T-helper 1 cell (primary cell): ENCODE data around the gene ACACA.
"Not testable (repeated sequence)": the region's sequence is repeated elsewhere in the genome, so short reads cannot be mapped to it uniquely, and the experiment has no call there.

Source experiments
- DNase-seq, 5 donors: peaks; one replicate each; pipeline ENCODE4 v3.0.0-alpha.2; 2012 to 2020

The ACACA gene

DNA sequence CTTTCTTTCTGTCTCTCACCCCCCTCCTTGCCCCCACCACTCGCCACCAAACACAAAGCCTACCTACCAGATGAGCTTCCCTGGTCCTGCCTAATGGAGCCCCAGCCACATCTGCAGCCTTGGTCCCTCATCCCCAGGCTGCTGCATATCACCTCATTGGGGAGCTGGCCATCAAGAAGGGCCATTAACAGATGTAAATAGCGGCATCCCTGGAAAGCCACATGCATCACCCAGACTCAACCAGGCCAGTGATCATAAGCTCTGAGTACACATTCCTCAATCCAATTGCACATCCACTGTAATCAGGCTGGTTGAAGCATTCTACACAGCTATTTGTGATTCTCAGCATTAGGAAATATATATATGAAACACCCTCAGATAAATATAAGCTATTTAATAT lies 242.6 kb downstream of the ACACA start:
- DNase-seq = no peak

DNA sequence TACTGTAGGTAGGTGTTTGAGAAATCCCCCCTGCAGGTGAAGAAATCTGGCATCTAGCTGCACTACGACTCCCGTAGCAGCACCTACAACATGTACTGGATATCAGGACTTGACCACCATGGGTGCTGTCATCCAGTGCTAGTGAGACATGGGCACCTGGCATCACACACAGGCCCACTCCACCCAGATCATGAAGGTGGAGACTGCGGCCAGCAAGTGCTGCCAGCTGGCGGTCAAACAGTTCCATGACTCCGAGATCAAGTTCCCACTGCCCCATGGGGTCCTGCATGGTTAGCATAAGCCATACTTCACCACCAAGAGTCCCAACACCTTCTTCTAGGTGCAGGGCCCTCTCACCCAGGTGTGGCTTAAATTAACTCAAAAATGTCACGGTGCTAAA lies 243.8 kb downstream of the ACACA start:
- DNase-seq = no peak

DNA sequence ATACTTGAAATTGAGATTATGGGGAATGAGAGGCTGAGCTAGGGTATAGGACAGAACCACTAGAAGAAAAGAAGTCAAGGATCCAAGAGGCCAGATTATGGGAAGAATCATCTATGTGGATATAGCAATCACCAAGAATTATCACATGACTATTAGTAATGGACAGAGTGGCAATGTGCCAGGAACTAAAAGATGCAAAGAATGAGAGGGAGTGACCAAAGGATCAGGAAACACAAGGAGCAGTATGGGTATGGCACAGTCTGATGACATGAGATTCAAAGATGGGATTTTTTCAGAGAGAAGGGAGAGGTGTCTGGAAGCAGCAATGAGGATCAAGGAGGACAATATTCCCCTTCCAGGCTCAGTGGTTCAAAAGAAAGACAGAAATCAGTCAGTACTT lies 245.7 kb downstream of the ACACA start:
- DNase-seq = no peak

DNA sequence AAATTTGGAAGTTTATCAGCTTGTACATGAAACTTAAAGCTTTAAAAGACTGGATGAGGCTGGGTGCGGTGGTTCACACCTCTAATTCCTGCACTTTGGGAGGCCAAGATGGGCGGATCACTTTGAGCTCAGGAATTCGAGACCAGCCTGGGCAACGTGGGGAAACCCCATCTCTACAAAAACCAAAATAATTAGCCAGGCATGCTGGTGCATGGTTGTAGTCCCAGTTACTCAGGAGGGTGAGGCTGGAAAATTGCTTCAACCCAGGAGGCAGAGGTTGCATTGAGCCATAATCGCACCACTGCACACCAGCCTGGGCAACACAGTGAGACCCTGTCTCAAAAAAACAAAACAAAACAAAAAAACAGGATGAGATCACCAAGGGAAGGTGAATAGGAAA lies 248.3 kb downstream of the ACACA start:
- no peak for DNase-seq

DNA sequence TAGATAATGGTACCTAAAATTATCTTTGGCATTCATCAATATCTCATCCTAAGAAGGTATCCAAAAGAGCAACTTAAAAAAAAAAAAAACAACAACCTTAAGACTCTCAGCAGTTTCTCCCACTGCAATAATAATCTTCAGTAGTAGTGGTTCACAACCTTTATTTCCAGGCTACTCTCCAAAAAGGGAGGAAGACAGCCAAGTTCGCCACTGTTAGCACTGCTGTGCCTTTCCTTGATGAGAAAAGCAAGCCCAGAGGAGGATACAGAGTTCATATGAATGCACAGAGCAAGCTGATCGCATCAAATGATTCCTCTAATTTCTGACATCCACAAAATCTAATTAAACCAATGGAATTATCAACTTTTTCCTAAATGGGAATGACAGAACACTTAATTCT lies 258.5 kb downstream of the ACACA start:
- DNase-seq = no peak

DNA sequence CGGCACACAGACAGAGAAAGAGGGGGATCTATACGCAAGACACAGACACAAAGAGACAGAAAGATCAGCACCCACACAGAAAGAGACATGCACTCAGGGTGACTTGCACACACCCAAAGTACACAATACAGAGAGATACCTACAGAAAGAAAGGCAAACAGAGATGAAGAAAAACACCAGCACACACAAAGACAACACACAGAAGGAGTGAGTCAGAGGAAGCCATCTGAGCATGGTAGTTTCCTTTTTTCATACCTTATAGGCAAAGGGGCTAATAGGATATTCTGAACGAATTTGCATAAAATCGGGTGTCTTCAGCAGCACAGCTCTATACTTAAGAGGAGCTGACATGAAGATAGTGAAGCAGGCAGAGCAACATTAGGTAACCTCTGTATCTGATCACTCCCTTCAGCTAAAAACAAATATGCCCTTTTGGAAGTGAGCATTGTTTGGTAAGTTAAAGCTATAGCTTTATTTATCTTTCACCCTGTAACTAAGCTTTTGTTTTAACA lies 259.3 kb downstream of the ACACA start:
- peak in 1 of 5 donors; percentile 33 for DNase-seq

DNA sequence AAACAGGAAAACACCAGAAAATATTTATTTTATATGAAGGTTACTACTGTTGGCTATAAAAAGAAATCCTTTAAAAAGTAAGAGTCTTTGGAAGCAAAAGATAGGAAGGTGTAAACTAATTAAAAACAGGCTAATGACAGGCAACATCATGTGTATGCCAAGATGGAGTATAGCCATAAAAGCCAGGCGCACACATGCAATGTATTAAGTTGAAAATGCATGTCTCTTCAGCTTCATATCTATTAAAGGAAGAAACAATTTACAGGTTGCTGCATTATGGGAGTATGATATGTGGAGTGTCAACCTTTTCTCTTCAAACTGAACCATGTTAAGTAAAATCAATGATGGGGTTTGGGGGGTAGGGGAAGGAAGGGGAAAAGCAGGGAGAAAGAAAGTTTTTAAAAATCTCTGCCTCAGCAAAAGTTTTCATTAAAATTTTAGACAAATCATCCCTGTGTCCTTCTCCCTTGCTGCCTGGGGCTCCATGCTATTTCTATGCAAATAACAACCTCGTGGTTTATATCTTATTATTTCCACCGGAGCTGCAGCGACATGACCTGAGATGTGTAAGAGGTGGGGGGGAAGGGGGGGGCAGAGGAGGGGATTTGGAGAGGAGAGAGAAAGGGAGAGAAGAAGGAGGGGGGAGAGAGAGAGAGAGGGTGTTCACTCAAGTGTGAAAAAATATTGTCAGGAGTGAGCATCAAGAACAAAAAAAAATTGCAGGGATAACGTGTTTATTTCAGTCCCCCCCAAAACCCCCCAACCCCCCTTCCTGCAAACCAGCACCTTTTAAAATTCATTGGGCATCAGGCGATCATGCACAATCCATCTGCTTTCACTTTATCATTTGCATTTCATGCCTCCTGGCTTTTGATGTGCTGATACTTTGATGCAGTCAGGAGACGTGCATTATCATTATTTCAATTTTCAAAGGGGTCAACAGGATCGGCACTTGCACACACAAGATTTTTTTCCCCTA lies 260.3 kb downstream of the ACACA start:
- DNase-seq = no peak

DNA sequence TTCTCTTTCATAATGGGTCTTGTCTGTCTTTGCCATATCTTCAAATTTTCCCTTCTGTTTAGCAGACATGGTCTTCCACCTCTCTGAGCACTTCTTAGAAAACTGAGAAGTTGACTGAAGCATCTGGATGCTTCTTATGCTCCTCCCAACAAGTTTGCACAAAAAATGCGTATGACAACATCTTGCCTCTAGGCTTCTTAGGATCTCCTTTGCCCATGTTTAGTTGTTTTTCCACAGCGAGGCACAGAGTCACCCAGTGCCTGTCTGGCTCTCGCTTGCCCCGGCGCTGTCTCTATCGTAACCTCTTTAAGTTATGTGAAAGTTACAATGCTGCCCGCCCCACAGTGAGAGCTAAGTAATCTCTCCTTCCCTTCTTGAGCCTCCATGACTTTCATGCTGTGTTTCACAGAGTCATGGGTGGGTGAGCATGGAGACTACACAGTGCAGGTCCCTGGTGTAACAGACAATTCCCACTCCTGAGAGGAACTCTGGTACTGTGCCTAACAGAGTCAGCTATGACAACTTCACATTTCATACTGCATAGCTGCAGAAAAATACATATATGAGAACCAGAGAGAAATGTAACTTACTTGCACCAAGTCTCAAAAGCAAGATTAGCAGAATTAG lies 262.4 kb downstream of the ACACA start:
- no peak for DNase-seq

DNA sequence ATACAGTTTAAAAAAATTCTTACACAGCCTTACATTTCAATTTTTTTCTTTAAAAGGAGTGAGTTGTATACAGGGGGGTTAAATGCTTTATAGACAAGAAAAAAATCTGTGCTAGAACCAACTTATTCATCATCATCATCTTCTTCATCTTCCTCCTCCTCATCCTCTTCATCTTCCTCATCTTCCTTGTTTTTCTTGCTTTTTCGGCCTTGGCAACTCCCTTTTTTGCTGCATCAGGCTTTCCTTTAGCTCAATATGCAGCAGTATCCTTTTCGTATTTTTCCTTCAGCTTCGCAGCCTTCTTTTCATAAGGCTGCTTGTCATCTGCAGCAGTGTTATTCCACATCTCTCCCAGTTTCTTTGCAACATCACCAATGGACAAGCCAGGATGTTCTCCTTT lies 263.1 kb downstream of the ACACA start:
- DNase-seq = not testable (repeated sequence)

DNA sequence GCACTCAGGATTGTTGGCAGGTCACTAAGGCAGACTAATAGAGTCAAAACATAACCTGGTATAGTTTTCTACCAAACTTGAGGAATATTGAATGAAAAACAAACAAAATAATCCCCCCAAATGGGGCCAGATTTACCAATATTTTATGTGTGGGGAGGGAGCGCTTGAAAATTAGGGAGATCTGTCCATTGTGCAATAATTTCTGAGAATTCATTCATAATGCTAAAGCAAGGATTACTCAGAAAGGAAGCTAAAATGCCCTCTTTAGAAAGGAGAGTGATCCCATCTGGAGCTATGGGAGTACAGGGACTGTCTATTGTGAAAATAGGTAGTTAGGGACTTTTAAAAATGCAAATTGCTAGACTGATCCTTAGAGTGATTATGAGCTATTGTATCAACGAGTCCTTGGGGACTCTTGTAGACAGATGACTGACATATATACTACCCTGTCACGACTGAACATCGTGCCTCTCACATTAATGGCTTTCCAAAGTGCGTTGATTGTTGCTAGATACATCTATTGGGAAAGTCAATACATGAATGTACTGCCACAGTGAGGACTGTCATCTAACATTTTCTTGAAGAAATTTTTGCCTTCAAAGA lies 264.2 kb downstream of the ACACA start:
- DNase-seq = no peak

DNA sequence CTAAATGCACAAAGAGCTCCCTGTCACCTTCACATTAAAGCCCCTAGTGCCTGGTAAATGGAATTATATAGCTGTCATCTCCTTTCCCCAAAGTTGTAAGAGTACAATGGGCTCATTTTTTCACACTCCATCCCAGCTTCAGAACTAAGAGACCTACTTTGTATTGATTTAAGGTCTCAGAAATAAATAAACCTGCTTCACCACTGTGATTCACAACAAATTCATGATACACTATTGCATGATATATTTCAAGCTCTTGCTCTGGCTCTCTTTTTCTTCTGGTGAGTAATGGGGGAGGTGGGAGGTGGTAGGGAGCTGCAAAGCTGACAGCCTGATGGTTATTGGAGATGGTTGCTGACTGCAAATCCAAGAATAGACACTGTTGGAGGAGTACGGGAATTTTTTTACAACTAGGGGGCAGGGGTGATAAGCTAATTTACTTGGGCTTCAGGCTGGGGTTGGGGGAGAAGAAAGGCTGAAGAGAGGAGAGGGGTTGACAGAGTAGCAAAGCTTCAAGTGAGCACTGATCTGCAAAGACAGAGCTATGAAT lies 268.0 kb downstream of the ACACA start:
- no peak for DNase-seq

DNA sequence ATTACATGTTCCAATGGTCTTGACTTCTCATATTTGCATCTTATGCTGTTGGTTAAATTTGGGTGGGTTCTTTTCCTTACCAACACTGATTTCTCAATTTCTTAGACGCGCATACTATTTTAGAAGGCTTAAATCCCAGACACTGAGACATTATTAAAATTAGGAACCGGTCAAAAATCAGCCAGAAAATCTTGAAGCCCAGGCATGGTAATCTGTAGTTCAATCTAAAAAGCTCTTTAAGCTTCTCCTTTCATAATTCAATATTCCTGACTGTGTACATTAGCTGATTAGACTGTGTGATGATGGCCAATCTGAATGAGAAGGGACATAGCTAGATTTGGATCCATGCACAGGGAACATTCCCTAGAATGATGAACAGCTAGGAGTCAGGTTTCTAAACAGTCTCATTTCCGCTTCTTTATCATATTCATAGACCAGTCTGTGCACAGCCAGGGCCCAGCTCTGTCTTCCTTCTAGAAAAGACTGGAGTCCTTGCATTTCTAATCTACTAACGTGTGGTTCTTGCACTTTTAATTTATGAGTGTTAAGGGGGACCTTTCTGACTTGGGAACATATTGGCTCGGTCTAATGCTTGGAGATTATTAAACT lies 268.6 kb downstream of the ACACA start:
- no peak for DNase-seq

DNA sequence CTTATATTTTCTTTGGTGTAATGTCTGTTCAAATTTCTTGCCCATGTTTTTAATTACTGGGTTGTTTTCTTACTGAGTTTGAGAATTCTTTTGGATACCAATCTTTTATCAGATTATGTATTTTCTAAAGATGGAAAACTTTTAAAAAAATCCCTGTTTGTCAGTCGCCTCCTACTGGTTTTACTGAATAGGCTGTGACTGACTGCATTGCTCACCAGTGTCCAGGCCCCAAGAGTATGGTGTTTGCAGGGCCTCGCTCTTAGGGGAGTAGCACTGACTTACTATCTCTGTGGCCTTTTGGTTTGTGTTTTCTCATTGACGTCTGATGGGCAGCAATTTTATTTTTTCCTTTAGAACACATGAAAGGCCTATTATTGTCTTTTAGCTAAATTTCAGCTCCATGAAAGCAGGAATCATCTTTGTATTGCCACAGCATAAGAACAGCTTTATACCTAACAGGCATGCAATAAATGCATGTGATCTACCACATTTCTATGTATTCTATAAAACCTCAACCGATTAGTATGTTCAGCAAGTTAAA lies 269.5 kb downstream of the ACACA start:
- DNase-seq = no peak

DNA sequence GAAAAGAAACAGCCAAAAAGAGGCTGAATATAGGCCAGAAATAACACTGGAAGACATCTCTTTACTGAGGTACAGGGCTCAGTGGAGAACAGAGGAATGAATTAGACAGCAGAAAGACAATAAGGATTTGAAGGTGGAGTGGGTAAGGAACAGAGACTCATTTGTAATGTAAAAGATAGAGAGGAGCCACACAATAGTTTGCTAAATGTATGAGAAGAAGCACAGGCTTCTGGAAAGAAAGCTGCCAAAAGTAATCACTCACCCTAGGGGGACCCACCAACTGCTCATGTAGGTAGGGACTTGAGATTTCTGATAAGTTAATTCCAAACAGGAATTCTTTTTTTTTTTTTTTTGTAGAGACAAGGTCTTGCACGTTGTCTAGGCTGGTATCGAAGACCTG lies 271.1 kb downstream of the ACACA start:
- no peak for DNase-seq

DNA sequence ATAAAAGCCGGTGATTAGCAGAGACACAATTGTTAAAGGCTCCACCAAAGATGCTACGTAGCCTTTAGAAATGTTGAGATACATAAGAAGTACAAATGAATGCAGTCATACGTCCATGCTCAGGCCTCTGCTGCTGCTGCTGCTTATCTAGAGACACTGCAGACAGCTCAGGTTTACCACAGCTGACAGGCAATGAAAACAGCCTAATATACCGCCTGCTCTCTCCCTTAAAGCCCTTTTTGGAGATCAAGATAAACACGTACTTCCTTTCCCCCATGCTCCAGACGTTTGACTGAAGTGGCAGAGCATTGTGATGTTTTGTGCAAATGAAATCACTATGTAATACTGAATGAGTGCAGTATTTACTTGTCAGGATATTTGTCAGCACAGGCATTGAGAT lies 272.6 kb downstream of the ACACA start:
- no peak for DNase-seq

DNA sequence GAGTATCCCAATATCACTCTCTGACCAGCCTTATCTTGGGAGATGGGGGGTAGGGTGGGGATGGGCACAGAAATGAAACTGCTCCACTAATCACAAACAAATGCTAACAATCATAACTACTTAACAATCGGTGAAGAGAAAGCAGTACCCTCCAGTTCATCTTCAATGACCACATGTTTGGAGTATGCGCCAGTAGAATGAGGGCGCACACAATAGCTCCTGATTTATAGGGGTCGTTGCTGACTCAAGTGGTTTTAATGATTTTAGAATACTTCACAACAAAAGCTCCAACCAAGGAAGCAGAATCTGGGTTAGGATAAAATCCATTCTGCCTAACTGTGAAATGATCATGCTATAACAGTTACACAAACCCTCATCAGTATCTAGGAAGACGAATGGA lies 273.5 kb downstream of the ACACA start:
- DNase-seq = no peak

DNA sequence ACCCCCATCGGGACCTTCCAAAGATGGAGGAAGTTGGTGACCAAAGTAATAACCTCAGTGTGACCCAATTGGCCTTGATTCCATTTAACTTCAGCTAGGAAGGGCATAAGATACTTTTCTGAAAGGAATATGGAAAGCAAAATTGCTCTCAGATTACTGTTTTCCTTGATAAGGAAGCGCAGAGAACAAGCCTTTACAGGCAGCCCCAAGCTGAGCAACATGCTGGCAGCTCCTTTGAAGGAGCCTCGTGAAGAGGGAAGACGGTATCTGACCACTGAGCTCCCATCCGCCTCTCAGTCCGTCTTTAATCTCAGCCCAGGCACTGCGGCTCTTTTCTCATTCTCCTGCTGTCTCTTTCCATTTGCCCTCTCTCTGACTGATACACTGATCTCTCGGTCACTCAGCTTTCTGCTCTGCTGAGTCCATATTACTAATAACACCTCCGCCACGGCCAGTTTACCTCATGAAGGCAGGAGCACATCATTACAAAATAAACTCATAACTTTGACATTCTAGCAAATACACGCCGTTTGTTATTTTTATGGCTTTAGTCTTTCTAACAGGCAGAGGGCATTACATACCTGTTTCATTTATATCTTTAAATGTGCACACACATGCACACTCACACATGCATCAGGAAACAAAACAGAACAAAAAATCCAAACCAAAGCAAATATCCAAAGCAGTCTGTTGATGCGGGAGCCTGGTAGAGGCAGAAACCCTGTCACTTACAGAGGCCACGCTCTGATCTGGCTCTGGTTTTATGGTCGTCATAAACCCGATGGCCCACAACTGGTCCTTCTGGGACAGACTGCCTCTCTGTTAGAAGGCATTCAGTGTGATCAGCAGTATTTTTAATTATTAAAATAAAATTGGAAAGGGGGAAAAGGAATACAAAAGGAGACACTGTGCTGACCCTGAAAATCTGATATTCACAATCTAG lies 274.7 kb downstream of the ACACA start:
- no peak for DNase-seq

DNA sequence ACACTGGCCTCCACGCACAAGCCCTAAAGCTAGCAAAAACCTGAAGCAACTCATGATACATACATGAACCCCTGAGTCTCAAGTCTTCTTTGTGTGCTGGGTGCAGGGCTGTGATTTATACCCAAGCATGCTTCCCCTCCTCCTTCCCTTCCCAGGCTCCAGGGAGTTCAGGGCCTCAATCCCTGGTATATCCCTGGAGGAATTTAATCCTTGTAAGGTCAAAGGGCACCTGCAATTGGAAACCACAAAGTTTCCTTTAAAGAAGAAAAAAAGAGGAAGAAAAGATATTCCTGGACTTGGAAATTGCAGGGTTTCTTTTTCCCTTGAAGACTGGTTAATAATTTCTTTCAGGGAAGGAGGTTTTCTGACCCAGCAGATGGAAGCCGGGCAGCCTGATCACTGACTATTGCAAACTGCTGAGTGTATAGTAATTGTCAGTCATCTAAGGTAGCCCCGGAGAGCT lies 275.6 kb downstream of the ACACA start:
- DNase-seq = no peak

DNA sequence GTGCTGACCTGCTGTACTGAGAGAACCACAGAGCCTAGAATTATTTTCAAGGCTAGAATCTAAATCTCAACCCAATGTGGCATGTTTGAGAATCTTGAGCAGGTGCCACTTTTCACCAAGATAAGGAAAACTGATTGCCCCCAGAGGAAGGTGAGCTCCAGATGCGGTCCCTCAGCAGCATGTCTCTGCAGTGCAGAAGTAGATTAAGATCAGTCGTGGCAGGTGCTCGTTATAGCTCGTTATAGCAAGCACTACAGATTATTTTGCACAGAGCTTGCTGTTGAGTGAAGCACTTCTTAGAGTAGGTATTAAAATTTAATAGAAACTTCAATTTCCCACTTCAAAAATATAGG lies 281.8 kb downstream of the ACACA start:
- DNase-seq = no peak

DNA sequence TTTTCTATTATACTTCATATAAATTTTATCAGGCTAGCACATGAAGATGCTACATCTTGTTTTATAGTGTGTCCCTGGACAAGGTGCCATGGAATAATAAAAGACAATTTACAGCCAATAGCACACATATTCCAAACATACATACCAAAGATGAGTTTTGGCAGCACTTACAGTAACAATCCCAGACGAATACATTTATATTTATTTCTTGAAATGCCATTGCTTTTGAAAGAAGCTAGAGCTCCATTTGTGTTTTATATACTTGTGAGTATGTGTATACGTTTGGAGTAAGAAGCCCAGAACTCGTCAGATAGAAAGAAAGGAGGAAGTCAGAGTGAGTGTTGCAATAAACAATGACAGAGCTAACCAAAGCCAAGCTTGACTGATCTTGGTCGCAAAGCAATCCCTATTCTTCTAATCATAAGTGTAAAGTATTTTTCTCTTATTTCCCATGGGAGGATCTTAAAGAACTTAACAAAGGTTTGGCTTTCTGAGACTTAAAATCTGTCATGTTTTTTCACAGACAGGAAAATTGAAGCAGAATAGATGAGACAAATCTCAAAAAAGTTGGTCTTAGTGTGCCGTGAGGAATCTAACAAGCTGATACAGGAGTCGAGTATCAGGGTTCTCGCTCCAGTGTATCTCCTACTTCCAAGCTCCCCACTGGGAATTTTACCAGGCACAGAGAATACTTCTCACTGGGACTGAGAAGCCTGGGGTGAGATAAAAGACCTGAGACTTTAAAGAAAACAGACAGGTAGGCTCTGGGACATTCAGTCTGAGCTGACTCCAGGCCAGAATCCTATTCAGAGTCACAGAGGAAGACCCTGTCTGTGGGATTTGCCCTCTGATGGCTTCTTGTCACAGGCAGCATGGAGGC lies 282.5 kb downstream of the ACACA start:
- no peak for DNase-seq
